Neural crest cell (in vitro differentiated cells): ENCODE results near the gene SHTN1. TPM values are rescaled to one million over a fixed set of nuclear protein-coding genes. Genes with fewer than 3 reads are reported as not detected.
A peak's percentile ranks its signal among the peaks of the same experiment; 100 is the strongest.

Source experiments
- DNase-seq: peaks from one replicate; pipeline ENCODE4 v3.0.0; 2021; ENCODE audit warnings: low read depth, mixed read lengths, low spot score
- H3K27ac Mint-ChIP-seq: one replicate; pipeline ENCODE4 v1.8.0; 2021; ENCODE audit warnings: mild to moderate bottlenecking, mixed read lengths; ENCODE audit not compliant: unreplicated experiment
- H3K27me3 Mint-ChIP-seq: 2 replicates; pipeline ENCODE4 v1.8.0; 2021; ENCODE audit warnings: low read depth, mild to moderate bottlenecking, mixed read lengths
- H3K36me3 Mint-ChIP-seq: 2 replicates; pipeline ENCODE4 v1.8.0; 2021; ENCODE audit warnings: low read depth, mild to moderate bottlenecking, mixed read lengths
- H3K4me1 Mint-ChIP-seq: 2 replicates; pipeline ENCODE4 v1.8.0; 2021; ENCODE audit warnings: mixed read lengths
- H3K4me3 Mint-ChIP-seq: one replicate; pipeline ENCODE4 v1.8.0; 2021; ENCODE audit warnings: mild to moderate bottlenecking, mixed read lengths
- H3K9me3 Mint-ChIP-seq: 2 replicates; pipeline ENCODE4 v1.8.0; 2021; ENCODE audit warnings: mixed read lengths
- CTCF ChIP-seq: fragments of 200-600 bp; sonication (generic); conservative IDR thresholded peaks from 2 replicates; pipeline ENCODE4 v1.5.0; 2021; ENCODE audit warnings: antibody characterized with exemption, mild to moderate bottlenecking
- total RNA-seq: library from RNA; stranded (reverse); gene quantifications from 2 replicates; pipeline ENCODE4 v1.2.1, GENCODE V29; 2021

SHTN1 gene
- total RNA-seq, 1 donor from 2014 or later: 10.0 TPM

- no peak for TF ChIP-seq CTCF
- H3K9me3 Mint-ChIP-seq: peaks cover 15% of the 10 kb centered on the region
- no peaks in the 10 kb centered on the region for H3K4me1 Mint-ChIP-seq
- no peaks in the 10 kb centered on the region for H3K27me3 Mint-ChIP-seq
- H3K27ac Mint-ChIP-seq: no peak overlapping the region
- H3K36me3 Mint-ChIP-seq: peaks cover 3% of the 10 kb centered on the region
- no peak overlapping the region for H3K4me3 Mint-ChIP-seq
- no peak for DNase-seq
Measured at GRCh38 chr10:116857156-116857555, 147.8 kb downstream of the SHTN1 start.

GRCh38 chr10:116853701-116854100, 151.3 kb downstream of the SHTN1 start:
- peaks cover 8% of the 10 kb centered on the region for H3K4me1 Mint-ChIP-seq
- DNase-seq: no peak
- no peak overlapping the region for H3K27ac Mint-ChIP-seq
- H3K9me3 Mint-ChIP-seq: peaks cover 10% of the 10 kb centered on the region
- H3K27me3 Mint-ChIP-seq: peaks cover 11% of the 10 kb centered on the region
- no peak for TF ChIP-seq CTCF
- H3K4me3 Mint-ChIP-seq: peak overlapping the region; percentile 13
- H3K36me3 Mint-ChIP-seq: peaks cover 3% of the 10 kb centered on the region

- Mint-ChIP-seq H3K9me3 (peaks cover 10% of the 10 kb centered on the region), H3K36me3 (peaks cover 3% of the 10 kb centered on the region), H3K27me3 (peaks cover 11% of the 10 kb centered on the region), H3K27ac (no peak overlapping the region), H3K4me3 (peak overlapping the region; percentile 13), H3K4me1 (peaks cover 12% of the 10 kb centered on the region)
- DNase-seq: no peak
- TF ChIP-seq CTCF: no peak
Measured at GRCh38 chr10:116853287-116853686, 151.7 kb downstream of the SHTN1 start.

- Mint-ChIP-seq H3K9me3 (peaks cover 5% of the 10 kb centered on the region), H3K27me3 (peaks cover 11% of the 10 kb centered on the region), H3K27ac (no peak overlapping the region), H3K36me3 (no peaks in the 10 kb centered on the region), H3K4me3 (no peak overlapping the region), H3K4me1 (peaks cover 17% of the 10 kb centered on the region)
- no peak for TF ChIP-seq CTCF
- no peak for DNase-seq
Measured at GRCh38 chr10:116852246-116852645, 152.7 kb downstream of the SHTN1 start.

GRCh38 chr10:116850058-116850611, 154.9 kb downstream of the SHTN1 start:
- DNase-seq: no peak
- Mint-ChIP-seq H3K27ac (no peak overlapping the region), H3K36me3 (no peaks in the 10 kb centered on the region), H3K4me3 (peak overlapping the region; percentile 95), H3K27me3 (peaks cover 21% of the 10 kb centered on the region), H3K9me3 (no peaks in the 10 kb centered on the region), H3K4me1 (peaks cover 17% of the 10 kb centered on the region)
- TF ChIP-seq CTCF: no peak
